MM.1S (cell line): ENCODE results near the gene CDIPT.
A peak's percentile ranks its signal among the peaks of the same experiment; 100 is the strongest.

ENCODE experiments used
- EZH2phosphoT487 ChIP-seq: fragments of 300-600 bp; sonication (generic); IDR thresholded peaks from 2 replicates; pipeline ENCODE4 v1.6.1; 2018; ENCODE audit warnings: antibody characterized with exemption, low read length
- TF ChIP-seq, protein P1 (sequence below): fragments of 300-600 bp; sonication (generic); IDR thresholded peaks from 2 replicates; pipeline ENCODE4 v1.5.1; 2016; ENCODE audit warnings: antibody characterized with exemption, low read length, mixed read lengths

DNA sequence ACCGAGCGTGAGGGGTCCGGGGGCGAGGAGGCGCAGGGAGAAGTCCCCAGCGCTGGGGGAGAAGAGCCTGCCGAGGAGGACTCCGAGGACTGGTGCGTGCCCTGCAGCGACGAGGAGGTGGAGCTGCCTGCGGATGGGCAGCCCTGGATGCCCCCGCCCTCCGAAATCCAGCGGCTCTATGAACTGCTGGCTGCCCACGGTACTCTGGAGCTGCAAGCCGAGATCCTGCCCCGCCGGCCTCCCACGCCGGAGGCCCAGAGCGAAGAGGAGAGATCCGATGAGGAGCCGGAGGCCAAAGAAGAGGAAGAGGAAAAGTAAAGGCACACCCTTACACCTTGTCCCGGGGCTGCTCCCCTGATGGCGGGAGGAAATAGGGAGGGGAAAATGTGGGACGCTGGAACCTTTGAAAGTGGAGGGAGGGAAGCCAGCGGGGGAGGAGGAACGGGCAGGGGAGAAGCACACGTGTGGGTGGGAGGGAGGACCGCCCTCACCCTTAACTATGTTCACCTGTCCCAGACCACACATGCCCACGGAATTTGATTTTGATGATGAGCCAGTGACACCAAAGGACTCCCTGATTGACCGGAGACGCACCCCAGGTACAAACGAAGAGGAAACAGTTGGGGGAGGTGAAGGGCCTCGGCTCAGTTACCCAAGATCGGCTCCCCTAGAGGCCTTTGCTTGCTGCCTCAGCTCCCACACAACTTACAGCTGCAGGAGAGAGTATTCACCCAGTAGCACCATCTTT lies 46.2 kb downstream of the CDIPT start:
- TF ChIP-seq, protein P1, sequence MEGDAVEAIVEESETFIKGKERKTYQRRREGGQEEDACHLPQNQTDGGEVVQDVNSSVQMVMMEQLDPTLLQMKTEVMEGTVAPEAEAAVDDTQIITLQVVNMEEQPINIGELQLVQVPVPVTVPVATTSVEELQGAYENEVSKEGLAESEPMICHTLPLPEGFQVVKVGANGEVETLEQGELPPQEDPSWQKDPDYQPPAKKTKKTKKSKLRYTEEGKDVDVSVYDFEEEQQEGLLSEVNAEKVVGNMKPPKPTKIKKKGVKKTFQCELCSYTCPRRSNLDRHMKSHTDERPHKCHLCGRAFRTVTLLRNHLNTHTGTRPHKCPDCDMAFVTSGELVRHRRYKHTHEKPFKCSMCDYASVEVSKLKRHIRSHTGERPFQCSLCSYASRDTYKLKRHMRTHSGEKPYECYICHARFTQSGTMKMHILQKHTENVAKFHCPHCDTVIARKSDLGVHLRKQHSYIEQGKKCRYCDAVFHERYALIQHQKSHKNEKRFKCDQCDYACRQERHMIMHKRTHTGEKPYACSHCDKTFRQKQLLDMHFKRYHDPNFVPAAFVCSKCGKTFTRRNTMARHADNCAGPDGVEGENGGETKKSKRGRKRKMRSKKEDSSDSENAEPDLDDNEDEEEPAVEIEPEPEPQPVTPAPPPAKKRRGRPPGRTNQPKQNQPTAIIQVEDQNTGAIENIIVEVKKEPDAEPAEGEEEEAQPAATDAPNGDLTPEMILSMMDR: peak; percentile 11; the same call in 1 of the 2 replicates
- TF ChIP-seq EZH2phosphoT487: no peak
